Raji (cell line): ENCODE results near the gene NUMA1.

Experiments used
- POLR2A ChIP-seq: IDR thresholded peaks from 2 replicates; pipeline ENCODE4 v1.6.1; 2011; ENCODE audit warnings: low read depth, low read length, control low read depth; ENCODE audit not compliant: insufficient read depth

The NUMA1 gene

DNA sequence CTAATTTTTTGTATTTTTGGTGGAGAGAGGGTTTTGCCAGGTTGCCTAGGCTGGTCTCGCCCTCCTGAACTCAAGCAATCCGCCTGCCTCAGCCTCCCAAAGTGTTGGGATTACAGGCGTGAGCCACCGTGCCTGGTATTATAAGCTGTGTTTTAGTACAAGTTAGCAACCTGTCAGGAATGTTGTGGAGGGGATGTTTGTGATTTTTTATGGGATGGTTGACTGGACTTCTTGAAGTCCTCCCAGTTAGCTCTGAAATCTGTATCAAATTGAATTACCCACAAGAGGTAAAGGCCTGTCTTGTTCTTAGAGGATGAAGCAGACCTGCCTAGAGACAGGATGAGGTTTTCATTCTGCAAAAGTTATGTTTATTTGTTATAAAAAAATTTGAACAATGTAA lies 115.7 kb downstream of the NUMA1 start:
- TF ChIP-seq POLR2A: no peak

DNA sequence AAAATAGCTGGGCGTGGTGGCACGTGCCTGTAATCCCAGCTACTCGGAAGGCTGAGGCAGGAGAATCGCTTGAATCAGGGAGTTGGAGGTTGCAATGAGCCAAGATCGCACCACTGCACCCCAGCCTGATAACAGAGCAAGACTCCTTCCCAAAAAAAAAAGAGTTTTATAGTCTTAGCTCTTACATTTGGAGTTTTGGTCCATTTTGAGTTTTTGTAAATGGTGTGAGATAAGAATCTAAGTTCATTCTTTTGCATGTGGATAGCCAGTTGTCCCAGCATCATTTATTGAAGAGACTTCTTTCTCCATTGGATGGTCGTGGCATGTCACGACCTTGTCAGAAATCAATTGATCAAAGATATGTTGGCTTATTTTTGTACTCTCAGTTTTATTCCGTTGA lies 116.9 kb downstream of the NUMA1 start:
- TF ChIP-seq POLR2A: no peak

DNA sequence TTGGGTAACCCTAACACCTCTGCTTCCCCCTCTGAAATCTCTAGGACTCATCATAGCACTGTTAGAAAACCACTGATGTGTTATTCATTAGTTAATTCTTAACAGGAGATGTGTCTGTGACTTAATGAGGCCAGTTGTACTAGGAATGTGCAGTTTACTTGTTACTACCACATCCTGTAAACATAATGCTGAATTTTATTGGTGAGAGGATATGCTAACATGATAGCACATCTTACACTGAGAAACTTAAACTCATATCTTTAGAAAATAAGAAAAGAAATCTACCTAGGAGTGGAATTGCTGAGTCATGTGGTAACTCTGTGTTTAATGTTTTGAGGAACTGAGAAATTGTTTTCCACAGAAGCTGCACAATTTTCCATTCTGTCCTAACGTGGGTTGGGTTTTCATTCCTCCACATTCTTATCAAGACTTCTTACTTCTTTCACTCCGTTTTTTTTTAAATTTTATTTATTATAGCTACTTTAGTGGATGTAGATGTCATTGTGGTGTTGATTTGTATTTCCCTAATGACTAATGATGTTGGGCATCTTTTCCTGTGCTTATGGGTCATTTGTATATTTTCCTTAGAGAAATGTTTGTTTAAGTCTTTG lies 117.8 kb downstream of the NUMA1 start:
- TF ChIP-seq POLR2A: no peak

DNA sequence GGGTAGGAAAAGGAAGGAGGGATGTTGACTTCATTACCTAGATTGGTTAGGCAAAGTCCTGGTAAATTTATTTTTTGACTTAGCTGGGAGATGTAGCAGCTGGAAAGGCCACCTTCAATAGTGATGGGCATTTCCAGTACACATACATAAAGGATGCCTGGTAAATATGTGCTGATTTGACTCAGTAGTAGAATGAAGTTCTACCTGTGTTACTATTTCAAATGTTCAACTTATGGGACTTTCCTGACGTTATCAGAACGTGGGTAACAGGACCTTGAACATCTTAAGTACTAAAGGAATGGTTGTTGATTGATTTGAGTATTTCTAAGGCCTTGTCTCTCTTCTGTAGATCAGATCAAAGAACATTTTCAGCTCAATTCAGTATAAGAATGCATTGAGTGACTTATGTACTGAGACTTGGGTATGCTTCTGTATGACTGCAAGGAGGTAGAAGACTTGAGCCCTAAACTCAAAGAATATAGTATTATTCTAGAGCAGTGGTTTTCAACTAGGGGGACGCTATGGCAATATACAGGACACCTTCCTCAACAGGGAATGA lies 124.4 kb downstream of the NUMA1 start:
- TF ChIP-seq POLR2A: no peak
